Neural cell (in vitro differentiated cells): ENCODE measurements around the gene CASP9.

Experiments used
- CTCF ChIP-seq: fragments of 450-650 bp; IDR thresholded peaks from 2 replicates; pipeline ENCODE4 v1.5.1; 2014; ENCODE audit warnings: antibody characterized with exemption, mild to moderate bottlenecking, moderate library complexity; ENCODE audit not compliant: poor library complexity, severe bottlenecking
- EP300 ChIP-seq: fragments of 450-650 bp; conservative IDR thresholded peaks from 2 replicates; pipeline ENCODE4 v1.6.1; 2014; ENCODE audit warnings: antibody characterized with exemption, mild to moderate bottlenecking, moderate library complexity; ENCODE audit not compliant: poor library complexity, severe bottlenecking
- POLR2AphosphoS5 ChIP-seq: IDR thresholded peaks from 2 replicates; pipeline ENCODE4 v1.6.1; 2012
- SMC3 ChIP-seq: fragments of 450-650 bp; conservative IDR thresholded peaks from 2 replicates; pipeline ENCODE4 v1.6.1; 2014; ENCODE audit warnings: antibody characterized with exemption, mild to moderate bottlenecking, moderate library complexity; ENCODE audit not compliant: poor library complexity

DNA sequence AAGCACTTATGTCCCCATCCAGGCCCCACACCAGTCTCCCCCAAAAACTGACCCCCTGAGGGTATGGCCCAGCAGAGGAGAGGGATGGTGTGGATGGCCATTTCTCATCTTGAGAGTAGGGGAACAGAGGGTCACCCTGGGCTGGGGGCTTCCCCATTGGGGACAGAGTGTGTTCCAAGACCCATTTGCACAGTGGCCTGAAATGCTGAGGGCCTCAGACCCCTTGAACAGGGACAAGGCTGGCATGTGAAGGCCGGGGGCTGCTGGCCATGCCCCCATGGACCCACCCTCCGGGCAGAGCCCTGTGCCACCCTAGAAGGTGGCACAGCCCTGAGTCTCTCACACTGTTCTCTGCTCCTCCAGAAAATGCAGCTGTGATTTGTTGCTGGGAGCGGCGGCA is 77.8 kb downstream of the CASP9 start:
- TF ChIP-seq CTCF (no peak), POLR2AphosphoS5 (no peak), SMC3 (no peak), EP300 (no peak)
